H9 (cell line): ENCODE results near the gene HHIP. TPM values are rescaled to one million over a fixed set of nuclear protein-coding genes. Genes with fewer than 3 reads are reported as not detected.

ENCODE experiments used
- DNase-seq: peaks from one replicate; pipeline ENCODE4 v3.0.0-alpha.2; 2017
- H2AFZ ChIP-seq: one replicate; pipeline ENCODE4 v1.6.1; 2013; ENCODE audit warnings: mild to moderate bottlenecking, low read length, control low read depth, moderate library complexity
- H2AK5ac ChIP-seq: 2 replicates; pipeline ENCODE4 v1.6.1; 2013; ENCODE audit warnings: low read length, control low read depth, mixed read lengths; ENCODE audit not compliant: insufficient read length
- H2BK120ac ChIP-seq: one replicate; pipeline ENCODE4 v1.6.1; 2013; ENCODE audit warnings: low read depth, mild to moderate bottlenecking, low read length, control low read depth, inconsistent platforms; ENCODE audit not compliant: poor library complexity, severe bottlenecking
- H2BK12ac ChIP-seq: 2 replicates; pipeline ENCODE4 v1.6.1; 2013; ENCODE audit warnings: low read length, control low read depth, mixed read lengths, low read depth; ENCODE audit not compliant: insufficient read length
- H2BK15ac ChIP-seq: 2 replicates; pipeline ENCODE4 v1.6.1; 2013; ENCODE audit warnings: low read depth, low read length, control low read depth
- H2BK20ac ChIP-seq: one replicate; pipeline ENCODE4 v1.6.1; 2013; ENCODE audit warnings: low read depth, mild to moderate bottlenecking, low read length, control low read depth, inconsistent platforms; ENCODE audit not compliant: poor library complexity, severe bottlenecking
- H2BK5ac ChIP-seq: 2 replicates; pipeline ENCODE4 v1.6.1; 2013; ENCODE audit warnings: low read length, control low read depth, mixed read lengths; ENCODE audit not compliant: insufficient read length
- H3K14ac ChIP-seq: 2 replicates; pipeline ENCODE4 v1.6.1; 2013; ENCODE audit warnings: low read length, control low read depth; ENCODE audit not compliant: insufficient read depth
- H3K18ac ChIP-seq: 2 replicates; pipeline ENCODE4 v1.6.1; 2013; ENCODE audit warnings: low read depth, mild to moderate bottlenecking, mixed read lengths, low read length, control low read depth; ENCODE audit not compliant: insufficient read length
- H3K23ac ChIP-seq: 2 replicates; pipeline ENCODE4 v1.6.1; 2013; ENCODE audit warnings: low read length, control low read depth, mixed read lengths, low read depth; ENCODE audit not compliant: insufficient read length
- H3K23me2 ChIP-seq: 2 replicates; pipeline ENCODE4 v1.6.1; 2013; ENCODE audit warnings: low read depth, mild to moderate bottlenecking, mixed read lengths, low read length, control low read depth; ENCODE audit not compliant: insufficient read length, poor library complexity, severe bottlenecking
- H3K27ac ChIP-seq: 2 replicates; pipeline ENCODE4 v1.5.1; 2013; ENCODE audit warnings: low read length, control low read depth, mixed read lengths, low read depth; ENCODE audit not compliant: insufficient read length
- H3K27me3 ChIP-seq: 2 replicates; pipeline ENCODE4 v1.6.1; 2013; ENCODE audit warnings: low read length, control low read depth, inconsistent platforms; ENCODE audit not compliant: insufficient read depth
- H3K4ac ChIP-seq: 2 replicates; pipeline ENCODE4 v1.6.1; 2013; ENCODE audit warnings: low read depth, mild to moderate bottlenecking, control low read depth, inconsistent platforms, low read length, moderate library complexity
- H3K4me1 ChIP-seq: 2 replicates; pipeline ENCODE4 v1.6.1; 2013; ENCODE audit warnings: low read length, control low read depth, inconsistent platforms; ENCODE audit not compliant: insufficient read depth
- H3K4me2 ChIP-seq: 2 replicates; pipeline ENCODE4 v1.6.1; 2013; ENCODE audit warnings: low read length, control low read depth, mixed read lengths; ENCODE audit not compliant: insufficient read length, insufficient read depth
- H3K56ac ChIP-seq: 2 replicates; pipeline ENCODE4 v1.6.1; 2013; ENCODE audit warnings: low read depth, mild to moderate bottlenecking, mixed read lengths, low read length, control low read depth; ENCODE audit not compliant: insufficient read length
- H3K79me1 ChIP-seq: 2 replicates; pipeline ENCODE4 v1.6.1; 2013; ENCODE audit warnings: low read depth, mild to moderate bottlenecking, moderate library complexity, low read length, control low read depth, inconsistent platforms; ENCODE audit not compliant: insufficient read depth, poor library complexity, severe bottlenecking
- H3K79me2 ChIP-seq: 2 replicates; pipeline ENCODE4 v1.6.1; 2013; ENCODE audit warnings: low read length, control low read depth, inconsistent platforms; ENCODE audit not compliant: insufficient read depth
- H3K9ac ChIP-seq: 2 replicates; pipeline ENCODE4 v1.6.1; 2013; ENCODE audit warnings: low read length, control low read depth, mixed read lengths; ENCODE audit not compliant: insufficient read length; ENCODE audit errors: extremely low read depth
- H3K9me3 ChIP-seq: one replicate; pipeline ENCODE4 v1.6.1; 2013; ENCODE audit warnings: low read depth, low read length, inconsistent platforms; ENCODE audit not compliant: control insufficient read depth
- H3T11ph ChIP-seq: one replicate; pipeline ENCODE4 v1.6.1; 2013; ENCODE audit warnings: mild to moderate bottlenecking, low read length, control low read depth, inconsistent platforms
- H4K20me1 ChIP-seq: one replicate; pipeline ENCODE4 v1.6.1; 2013; ENCODE audit not compliant: control insufficient read depth, insufficient read length, insufficient read depth
- H4K5ac ChIP-seq: 2 replicates; pipeline ENCODE4 v1.6.1; 2013; ENCODE audit warnings: low read depth, mild to moderate bottlenecking, mixed read lengths, low read length, control low read depth; ENCODE audit not compliant: insufficient read length
- H4K8ac ChIP-seq: replicated peaks from 2 replicates; pipeline ENCODE4 v1.6.1; 2013; ENCODE audit warnings: low read length, control low read depth, mixed read lengths, low read depth; ENCODE audit not compliant: insufficient read length
- H4K91ac ChIP-seq: 2 replicates; pipeline ENCODE4 v1.6.1; 2013; ENCODE audit warnings: low read depth, mild to moderate bottlenecking, moderate library complexity, mixed read lengths, low read length, control low read depth; ENCODE audit not compliant: insufficient read length
- H3K27ac Mint-ChIP-seq, 3 experiments: 2 replicates in 2 of 3; 3 replicates in 1 of 3; pipeline ENCODE4 v1.8.0; 2020 to 2021; ENCODE audit warnings: mixed read lengths in 3 of 3, mild to moderate bottlenecking in 1 of 3, moderate library complexity in 1 of 3
- H3K27me3 Mint-ChIP-seq: 2 replicates; pipeline ENCODE4 v1.8.0; 2021; ENCODE audit warnings: low read depth, mild to moderate bottlenecking, moderate library complexity, mixed read lengths
- H3K36me3 Mint-ChIP-seq, 3 experiments: 2 replicates in 2 of 3; 3 replicates in 1 of 3; pipeline ENCODE4 v1.8.0; 2020 to 2021; ENCODE audit warnings: low read depth in 3 of 3, mixed read lengths in 3 of 3; ENCODE audit not compliant: insufficient read depth in 1 of 3
- H3K4me1 Mint-ChIP-seq, 2 experiments: 2 replicates each; pipeline ENCODE4 v1.8.0; 2020; ENCODE audit warnings: mixed read lengths in 2 of 2
- H3K4me3 Mint-ChIP-seq, 2 experiments: 2 replicates in 1 of 2; 3 replicates in 1 of 2; pipeline ENCODE4 v1.8.0; 2020 to 2021; ENCODE audit warnings: mild to moderate bottlenecking in 2 of 2, mixed read lengths in 2 of 2, moderate library complexity in 1 of 2
- H3K9me3 Mint-ChIP-seq, 2 experiments: 2 replicates in 1 of 2; 3 replicates in 1 of 2; pipeline ENCODE4 v1.8.0; 2020; ENCODE audit warnings: mild to moderate bottlenecking in 2 of 2, mixed read lengths in 2 of 2, moderate library complexity in 1 of 2
- CTCF ChIP-seq: fragments of 200-600 bp; sonication (generic); conservative IDR thresholded peaks from 3 replicates; pipeline ENCODE4 v1.8.0; 2021; ENCODE audit warnings: antibody characterized with exemption, mild to moderate bottlenecking
- whole genome bisulfite sequencing: extraction: QIAGEN DNeasy Blood & Tissue Kit; methylation state at CpG from one replicate; pipeline ENCODE4 v1.1.7; 2013; ENCODE audit warnings: missing lambda C conversion rate, low lambda C conversion rate, mixed read lengths; ENCODE audit not compliant: insufficient read length; ENCODE audit errors: extremely low coverage; 5-methylcytosine and 5-hydroxymethylcytosine counted together
- total RNA-seq: library from RNA; stranded (reverse); gene quantifications from 2 replicates; pipeline ENCODE4 v1.2.1, GENCODE V29; 2021

Gene HHIP
- total RNA-seq, 1 experiment from 2014 or later, result 3.8 TPM

- Histone ChIP-seq H3K4ac (no peak overlapping the region), H2BK15ac (no peak overlapping the region), H3K79me2 (no peaks in the 10 kb centered on the region), H3K9me3 (no peaks in the 10 kb centered on the region), H3K27ac (no peak overlapping the region), H2AK5ac (no peak overlapping the region), H2BK12ac (no peak overlapping the region), H3K79me1 (no peaks in the 10 kb centered on the region), H4K20me1 (no peaks in the 10 kb centered on the region), H2AFZ (no peak overlapping the region), H2BK20ac (no peak overlapping the region), H3K14ac (no peak overlapping the region), H3K4me2 (no peak overlapping the region), H4K91ac (no peak overlapping the region), H3K23me2 (no peaks in the 10 kb centered on the region), H3K23ac (no peak overlapping the region), H3T11ph (no peak overlapping the region), H3K27me3 (no peaks in the 10 kb centered on the region), H3K9ac (no peak overlapping the region), H4K8ac (no peak overlapping the region), H2BK5ac (no peak overlapping the region), H2BK120ac (no peak overlapping the region), H4K5ac (no peak overlapping the region), H3K56ac (no peak overlapping the region), H3K4me1 (no peaks in the 10 kb centered on the region), H3K18ac (no peak overlapping the region)
- H3K9me3 Mint-ChIP-seq, result no peaks in the 10 kb centered on the region
- H3K4me3 Mint-ChIP-seq, result no peak overlapping the region
- no peak for TF ChIP-seq CTCF
- no peaks in the 10 kb centered on the region for H3K36me3 Mint-ChIP-seq
- peaks cover 7 to 8% of the 10 kb centered on the region in 2 experiments for H3K4me1 Mint-ChIP-seq
- no peaks in the 10 kb centered on the region for H3K27me3 Mint-ChIP-seq
- DNase-seq, result no peak
- WGBS, result no CpG with 5 or more reads among the region's 3 CpGs
- peak overlapping the region; percentile 4 to 13 (median 8); a peak in 5 of 7 replicates for H3K27ac Mint-ChIP-seq
Measured at GRCh38 chr4:144720491-144720890, 74.5 kb downstream of the HHIP start.
